ENCODE data around the gene FOXI2.

FOXI2 gene

GRCh38 chr10:127744956-127745355 is 8.0 kb downstream of the FOXI2 start:
- DNase-seq: no peak

DNA sequence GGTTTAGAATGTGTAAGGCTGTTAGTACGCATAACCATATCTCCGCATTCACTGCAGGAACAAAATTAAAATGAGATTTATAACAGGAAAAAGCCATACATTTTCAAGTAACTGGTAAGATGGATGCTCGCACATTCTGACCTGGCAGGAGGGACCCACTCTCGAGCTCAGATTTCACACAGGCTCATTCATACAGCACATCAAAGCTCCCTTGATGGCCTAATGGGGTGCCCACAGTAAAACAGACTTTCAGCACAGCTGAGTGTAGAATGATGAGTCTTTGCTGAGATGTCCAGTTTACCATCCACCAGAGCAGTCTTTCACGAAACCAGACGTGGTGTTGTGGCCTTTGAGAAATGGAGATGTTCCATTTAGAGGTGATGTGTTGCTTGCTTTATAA is 8.9 kb downstream of the FOXI2 start:
- no peak for DNase-seq

GRCh38 chr10:127755753-127756152 is 18.8 kb downstream of the FOXI2 start:
- no peak for DNase-seq

- no peak for DNase-seq
Observed at GRCh38 chr10:127756264-127756663, 19.3 kb downstream of the FOXI2 start.

- DNase-seq: no peak
Observed at GRCh38 chr10:127757033-127757432, 20.0 kb downstream of the FOXI2 start.

DNA sequence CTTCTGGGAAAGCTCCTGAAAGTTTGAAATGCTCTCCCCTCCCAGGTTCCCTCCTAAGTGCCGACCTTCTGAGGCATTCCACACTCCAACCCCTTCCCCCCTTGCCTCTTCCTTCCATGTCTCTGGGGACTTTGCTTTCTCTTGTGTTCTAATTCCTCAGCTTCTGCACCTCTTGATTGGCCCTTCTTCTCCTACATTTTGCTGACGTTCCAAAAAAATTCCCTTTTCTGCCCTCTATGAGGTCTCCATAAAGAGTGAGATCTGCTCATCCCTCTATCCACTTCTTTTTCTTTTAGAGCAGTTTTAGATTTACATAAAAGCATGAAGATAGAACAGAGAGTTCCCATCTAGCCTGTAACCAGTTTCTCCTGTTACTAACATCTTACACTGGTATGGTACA is 22.3 kb downstream of the FOXI2 start:
- no peak for DNase-seq

GRCh38 chr10:127762925-127763324 is 25.9 kb downstream of the FOXI2 start:
- DNase-seq: no peak

DNA sequence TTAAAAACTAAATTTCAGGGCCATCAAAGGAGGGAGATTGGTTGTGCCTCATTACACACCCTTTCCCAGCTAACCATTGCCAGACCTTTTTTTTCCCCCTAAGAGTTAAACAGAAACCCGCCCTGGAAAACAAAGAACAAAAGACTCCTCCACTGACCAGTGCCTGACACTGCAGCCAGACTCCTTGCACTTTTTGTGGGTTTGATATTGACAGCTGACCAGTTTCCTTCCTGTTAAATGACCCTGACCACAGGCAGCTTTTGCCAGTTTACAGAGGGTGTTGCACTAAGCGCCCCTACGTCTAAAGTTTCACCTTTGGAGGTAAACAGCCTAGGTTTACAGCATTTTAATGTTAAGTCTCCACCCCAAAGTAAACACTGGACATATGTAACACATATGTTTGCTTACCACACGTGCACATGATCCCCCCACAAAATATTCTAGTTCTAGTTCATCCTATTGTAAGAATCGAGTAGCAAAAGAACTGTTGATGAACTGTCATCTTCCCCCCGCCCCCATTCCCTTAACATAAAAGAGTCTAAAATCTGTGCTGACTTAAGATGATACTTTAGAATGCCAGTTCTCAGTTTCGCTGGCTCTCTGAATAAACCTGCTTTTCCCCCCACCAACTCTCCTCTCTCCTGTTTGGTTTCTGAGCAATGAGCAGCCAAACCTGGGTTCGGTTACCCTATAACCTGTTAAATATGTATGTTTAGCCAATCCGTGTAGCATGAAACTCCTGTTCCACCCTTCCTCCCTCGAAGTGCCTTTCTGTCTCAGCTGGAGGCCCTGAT is 38.0 kb downstream of the FOXI2 start:
- DNase-seq: no peak

DNA sequence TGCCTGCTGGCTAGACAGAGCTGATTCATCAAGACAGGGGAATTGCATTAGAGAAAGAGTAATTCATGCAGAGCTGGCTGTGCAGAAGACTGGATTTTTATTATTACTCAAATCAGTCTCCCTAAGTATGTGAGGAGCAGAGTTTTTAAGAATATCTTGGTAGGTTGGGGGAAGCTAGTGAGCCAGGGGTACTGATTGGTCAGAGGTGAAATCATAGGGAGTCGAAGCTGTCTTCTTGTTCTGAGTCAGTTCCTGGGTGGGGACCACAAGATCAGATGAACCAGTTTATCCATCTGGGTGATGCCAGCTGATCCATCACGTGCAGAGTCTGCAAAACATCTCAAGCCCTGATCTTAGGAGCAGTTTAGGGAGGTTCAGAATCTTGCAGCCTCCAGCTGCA is 39.8 kb downstream of the FOXI2 start:
- DNase-seq: no peak

DNA sequence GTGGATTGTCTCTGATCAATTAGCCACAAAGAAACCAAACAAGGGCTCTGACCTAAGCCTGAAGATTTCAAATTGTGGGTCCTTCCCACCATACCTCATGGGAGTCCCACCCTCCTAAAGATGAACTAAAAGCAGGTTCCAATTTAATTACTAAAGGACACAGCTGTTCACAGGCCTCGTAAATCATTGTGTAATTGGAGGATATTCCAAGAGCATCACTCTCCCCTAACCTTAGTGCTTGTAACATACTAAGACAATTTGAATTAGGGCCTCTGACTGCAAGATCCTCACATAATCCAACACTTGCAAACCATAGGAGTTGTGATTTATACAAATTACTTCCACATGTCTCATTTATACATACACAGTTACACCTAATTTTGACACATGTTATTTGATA is 44.4 kb downstream of the FOXI2 start:
- DNase-seq: no peak

GRCh38 chr10:127787873-127788272 is 50.9 kb downstream of the FOXI2 start:
- no peak for DNase-seq

- DNase-seq: no peak
Observed at GRCh38 chr10:127790066-127790624, 53.2 kb downstream of the FOXI2 start.

All from SIG-M5 (cell line).